DND-41 (cell line): Measurements from ENCODE around the gene MLYCD.

Experiments used
- ATAC-seq: fragments of 200-7000 bp; cut with Tn5 transposase; 3 replicates; pipeline ENCODE4 v1.9.1; 2021; ENCODE audit warnings: low read depth; ENCODE audit not compliant: insufficient read depth
- DNase-seq: peaks from one replicate; pipeline ENCODE4 v3.0.0-alpha.2; 2020
- H2AFZ ChIP-seq: 2 replicates; pipeline ENCODE4 v1.6.0; 2012; ENCODE audit warnings: low read depth, low read length
- H3K27ac ChIP-seq: 2 replicates; pipeline ENCODE4 v1.5.1; 2012; ENCODE audit warnings: low read length, inconsistent platforms
- H3K27me3 ChIP-seq: fragments of 200-600 bp; sonication (generic); 2 replicates; pipeline ENCODE4 v1.6.0; 2012; ENCODE audit warnings: low read length, mild to moderate bottlenecking, inconsistent platforms; ENCODE audit not compliant: insufficient read depth, poor library complexity
- H3K36me3 ChIP-seq: 2 replicates; pipeline ENCODE4 v1.5.1; 2012; ENCODE audit warnings: low read length, inconsistent platforms; ENCODE audit not compliant: insufficient read depth
- H3K4me1 ChIP-seq: 2 replicates; pipeline ENCODE4 v1.5.1; 2012; ENCODE audit warnings: mild to moderate bottlenecking, low read length; ENCODE audit not compliant: insufficient read depth
- H3K4me2 ChIP-seq: 2 replicates; pipeline ENCODE4 v1.6.0; 2012; ENCODE audit warnings: mild to moderate bottlenecking, moderate library complexity, low read length, inconsistent platforms; ENCODE audit not compliant: insufficient read depth
- H3K4me3 ChIP-seq, 2 experiments: fragments of 200-600 bp in 1 of 2; shearing (Covaris generic) in 1 of 2; 2 replicates each; pipeline ENCODE4 v1.5.1; 2012 to 2016; ENCODE audit warnings: inconsistent platforms in 2 of 2, low read length in 2 of 2, mild to moderate bottlenecking in 2 of 2, low read depth in 1 of 2, moderate library complexity in 1 of 2
- H3K79me2 ChIP-seq: 2 replicates; pipeline ENCODE4 v1.6.0; 2012; ENCODE audit warnings: low read length, inconsistent platforms; ENCODE audit not compliant: insufficient read depth
- H3K9ac ChIP-seq: 2 replicates; pipeline ENCODE4 v1.6.0; 2012; ENCODE audit warnings: low read depth, mild to moderate bottlenecking, inconsistent platforms, low read length, moderate library complexity
- H3K9me3 ChIP-seq: 2 replicates; pipeline ENCODE4 v1.5.1; 2012; ENCODE audit warnings: low read length, moderate library complexity, mild to moderate bottlenecking, inconsistent platforms; ENCODE audit not compliant: insufficient read depth, severe bottlenecking
- H4K20me1 ChIP-seq: 2 replicates; pipeline ENCODE4 v1.6.0; 2012; ENCODE audit warnings: low read length; ENCODE audit not compliant: insufficient read depth
- CTCF ChIP-seq: IDR thresholded peaks from 2 replicates; pipeline ENCODE4 v1.5.1; 2012; ENCODE audit warnings: borderline replicate concordance, low read length, moderate library complexity, mild to moderate bottlenecking; ENCODE audit not compliant: poor library complexity, severe bottlenecking; ENCODE audit errors: extremely low read depth
- EZH2 ChIP-seq: IDR thresholded peaks from 3 replicates; pipeline ENCODE4 v1.6.1; 2012; ENCODE audit warnings: borderline replicate concordance, low read depth, mild to moderate bottlenecking, moderate library complexity, low read length, inconsistent platforms; ENCODE audit not compliant: severe bottlenecking

The MLYCD gene

GRCh38 chr16:83907111-83907510, 8.2 kb downstream of the MLYCD start:
- peaks cover 34% of the 10 kb centered on the region for H3K36me3 ChIP-seq
- 0 out of 2 replicates have a peak, but pooled peaks cover 4% of the 10 kb centered on the region for H3K79me2 ChIP-seq
- peaks cover 5% of the 10 kb centered on the region; the same call in 1 of the 2 replicates for H4K20me1 ChIP-seq
- DNase-seq (no peak), ATAC-seq (no peak)
- H3K27me3 ChIP-seq, result no peaks in the 10 kb centered on the region
- H3K27ac ChIP-seq, result no peak overlapping the region
- no peaks in the 10 kb centered on the region for H3K4me1 ChIP-seq
- TF ChIP-seq EZH2, result no peak
- H3K4me3 ChIP-seq, result no peak overlapping the region
- no peak overlapping the region for H3K4me2 ChIP-seq
- no peak overlapping the region for H3K9ac ChIP-seq
- H2AFZ ChIP-seq, result no peak overlapping the region
- H3K9me3 ChIP-seq, result no peaks in the 10 kb centered on the region

GRCh38 chr16:83907631-83908250, 8.8 kb downstream of the MLYCD start:
- Histone ChIP-seq H3K4me2 (no peak overlapping the region), H3K27ac (no peak overlapping the region), H2AFZ (no peak overlapping the region), H3K9me3 (no peaks in the 10 kb centered on the region), H3K27me3 (no peaks in the 10 kb centered on the region), H3K9ac (no peak overlapping the region), H3K36me3 (peaks cover 40% of the 10 kb centered on the region), H4K20me1 (peaks cover 6% of the 10 kb centered on the region; the same call in 1 of the 2 replicates), H3K4me1 (no peaks in the 10 kb centered on the region), H3K4me3 (no peak overlapping the region), H3K79me2 (0 out of 2 replicates have a peak, but pooled peaks cover 4% of the 10 kb centered on the region)
- no peak for ATAC-seq
- no peak for TF ChIP-seq EZH2
- no peak for TF ChIP-seq CTCF
- no peak for DNase-seq

DNA sequence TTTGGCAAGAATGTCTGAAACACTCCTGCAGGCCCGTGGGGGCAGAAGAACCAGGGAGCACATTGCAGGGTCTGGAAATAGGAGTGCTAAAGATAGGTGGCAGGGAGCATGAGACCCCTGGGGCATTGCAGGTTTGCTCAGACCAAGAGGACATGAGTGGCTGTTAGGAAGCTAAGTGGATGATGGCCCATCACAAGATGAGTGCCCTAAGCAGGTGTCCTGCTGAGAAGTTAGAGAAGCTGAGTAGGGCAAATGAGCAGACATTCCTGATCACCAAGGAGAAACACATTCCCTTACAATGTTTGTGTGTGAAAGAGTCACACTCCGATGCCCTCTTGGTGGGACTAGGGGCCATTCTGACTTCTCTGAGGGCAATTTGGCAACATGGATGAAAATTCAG, 9.9 kb downstream of the MLYCD start:
- H3K27ac ChIP-seq, result no peak overlapping the region
- no peak overlapping the region for H3K4me3 ChIP-seq
- H3K9ac ChIP-seq, result no peak overlapping the region
- no peaks in the 10 kb centered on the region for H3K4me1 ChIP-seq
- ATAC-seq (no peak), DNase-seq (no peak)
- H3K27me3 ChIP-seq, result no peaks in the 10 kb centered on the region
- H3K9me3 ChIP-seq, result no peaks in the 10 kb centered on the region
- no peak overlapping the region for H3K4me2 ChIP-seq
- H2AFZ ChIP-seq, result no peak overlapping the region
- TF ChIP-seq EZH2 (no peak), CTCF (no peak)
- H3K79me2 ChIP-seq, result no peaks in the 10 kb centered on the region
- peaks cover 6% of the 10 kb centered on the region; the same call in 1 of the 2 replicates for H4K20me1 ChIP-seq
- H3K36me3 ChIP-seq, result peaks cover 40% of the 10 kb centered on the region

GRCh38 chr16:83911290-83911689, 12.4 kb downstream of the MLYCD start:
- H2AFZ ChIP-seq, result no peak overlapping the region
- H3K27ac ChIP-seq, result no peak overlapping the region
- no peaks in the 10 kb centered on the region for H3K27me3 ChIP-seq
- H3K4me3 ChIP-seq, result no peak overlapping the region
- no peak overlapping the region for H3K4me2 ChIP-seq
- H3K9me3 ChIP-seq, result no peaks in the 10 kb centered on the region
- H4K20me1 ChIP-seq, result peaks cover 6% of the 10 kb centered on the region; the same call in 1 of the 2 replicates
- ATAC-seq, result no peak
- H3K4me1 ChIP-seq, result no peaks in the 10 kb centered on the region
- TF ChIP-seq EZH2, result no peak
- TF ChIP-seq CTCF, result no peak
- no peak overlapping the region for H3K9ac ChIP-seq
- peaks cover 61% of the 10 kb centered on the region for H3K36me3 ChIP-seq
- no peaks in the 10 kb centered on the region for H3K79me2 ChIP-seq
- no peak for DNase-seq
